Measurements from ENCODE around the gene CNTNAP2. TPM values are rescaled to one million over a fixed set of nuclear protein-coding genes. Genes with fewer than 3 reads are reported as not detected.

CNTNAP2 gene
- total and polyA plus RNA-seq, 2 of the 13 experiments (the other 11 are each of a cell fraction or from before 2014, with no cell fraction given) = 0.40 to 0.42 TPM

GRCh38 chr7:148447221-148447849 lies 2330.7 kb downstream of the CNTNAP2 start (continued):
- no peak for TF ChIP-seq PREB (CRISPR knock-in tag; IDR thresholded peaks at IDR 0.05)
- TF ChIP-seq ZNF18 (CRISPR knock-in tag; IDR thresholded peaks at IDR 0.05; ENCODE audit: insufficient replicate concordance) = no peak
- no peak for TF ChIP-seq ZNF44 (CRISPR knock-in tag; IDR thresholded peaks at IDR 0.05)
- TF ChIP-seq KLF11 (CRISPR knock-in tag; IDR thresholded peaks at IDR 0.05) = no peak
- TF ChIP-seq ZNF672 (CRISPR knock-in tag; IDR thresholded peaks at IDR 0.05) = no peak
- no peak for TF ChIP-seq CREM (IDR thresholded peaks at IDR 0.05)
- no peak for TF ChIP-seq CREM (CRISPR knock-in tag; IDR thresholded peaks at IDR 0.05)
- no peak for TF ChIP-seq HBP1 (CRISPR knock-in tag; IDR thresholded peaks at IDR 0.05; ENCODE audit: low read depth)
- TF ChIP-seq ZBTB3 (CRISPR knock-in tag; IDR thresholded peaks at IDR 0.05; ENCODE audit: borderline replicate concordance, low read depth) = no peak
- no peak for TF ChIP-seq SETDB1 (CRISPR knock-in tag; IDR thresholded peaks at IDR 0.05; ENCODE audit: borderline replicate concordance)
- no peak for TF ChIP-seq RARA (CRISPR knock-in tag; IDR thresholded peaks at IDR 0.05)
- peak; percentile 51 for TF ChIP-seq ARID5B (CRISPR knock-in tag; IDR thresholded peaks at IDR 0.05)
- TF ChIP-seq HNF1A (IDR thresholded peaks at IDR 0.05; ENCODE audit: low read depth) = no peak
- no peak for TF ChIP-seq HNF1A (CRISPR knock-in tag; IDR thresholded peaks at IDR 0.05; ENCODE audit: borderline replicate concordance)
- TF ChIP-seq NCOR1 (IDR thresholded peaks at IDR 0.05; ENCODE audit: borderline replicate concordance, low read length) = no peak
- no peak for TF ChIP-seq ZNF576 (CRISPR knock-in tag; IDR thresholded peaks at IDR 0.05)
- TF ChIP-seq ZNF740 (CRISPR knock-in tag; IDR thresholded peaks at IDR 0.05) = no peak
